H1 (cell line): ENCODE results near the gene CSF2. TPM values are rescaled to one million over a fixed set of nuclear protein-coding genes. Genes with fewer than 3 reads are reported as not detected.

ENCODE experiments used
- CBX8 ChIP-seq: fragments of 300-800, 300-1000 bp; sonication (generic); IDR thresholded peaks from 2 replicates; pipeline ENCODE4 v1.7.1; 2016; ENCODE audit warnings: low read depth, low read length, borderline replicate concordance
- GABPA ChIP-seq: IDR thresholded peaks from 2 replicates; pipeline ENCODE4 v1.6.1; 2011; ENCODE audit warnings: mild to moderate bottlenecking, low read length, moderate library complexity, borderline replicate concordance; ENCODE audit not compliant: insufficient read depth
- GTF2F1 ChIP-seq: IDR thresholded peaks from 2 replicates; pipeline ENCODE4 v1.6.1; 2012; ENCODE audit warnings: low read depth, low read length, improper control_type of control experiment, borderline replicate concordance
- JUN ChIP-seq: IDR thresholded peaks from 2 replicates; pipeline ENCODE4 v1.6.1; 2011; ENCODE audit warnings: low read depth, mild to moderate bottlenecking, improper control_type of control experiment, low read length
- POU5F1 ChIP-seq: IDR thresholded peaks from 2 replicates; pipeline ENCODE4 v1.6.1; 2011; ENCODE audit warnings: low read depth, mild to moderate bottlenecking, low read length, moderate library complexity
- TAF1 ChIP-seq: IDR thresholded peaks from 2 replicates; pipeline ENCODE4 v1.6.1; 2011; ENCODE audit warnings: mild to moderate bottlenecking, low read depth, low read length
- polyA plus RNA-seq, 7 experiments: library from polyadenylated mRNA; depleted of rRNA in 3 of 7; stranded (reverse) in 5 of 7; unstranded in 2 of 7; fragments of >200 nt in 5 of 7; fragments of 200-250 nt in 2 of 7; gene quantifications; 1 replicate in 5 of 7; 2 replicates in 1 of 7; 4 replicates in 1 of 7; pipeline versions ENCODE4 v1.2.1 to v1.2.3, GENCODE V29; 2011 to 2013; ENCODE audit warnings: missing spikeins in 2 of 7, mixed read lengths in 2 of 7
- total RNA-seq: library from RNA; stranded (reverse); fragmentation: NEBNext Ultra II Directional; extraction: Animal tissue kit (Norgen Biotek cat#: 25700); gene quantifications from 2 replicates; pipeline ENCODE4 v1.2.1, GENCODE V29; 2021

The CSF2 gene
- total and polyA plus RNA-seq, 2 of the 8 experiments (the other 6 are each of a cell fraction or from before 2014, with no cell fraction given), result not detected

DNA sequence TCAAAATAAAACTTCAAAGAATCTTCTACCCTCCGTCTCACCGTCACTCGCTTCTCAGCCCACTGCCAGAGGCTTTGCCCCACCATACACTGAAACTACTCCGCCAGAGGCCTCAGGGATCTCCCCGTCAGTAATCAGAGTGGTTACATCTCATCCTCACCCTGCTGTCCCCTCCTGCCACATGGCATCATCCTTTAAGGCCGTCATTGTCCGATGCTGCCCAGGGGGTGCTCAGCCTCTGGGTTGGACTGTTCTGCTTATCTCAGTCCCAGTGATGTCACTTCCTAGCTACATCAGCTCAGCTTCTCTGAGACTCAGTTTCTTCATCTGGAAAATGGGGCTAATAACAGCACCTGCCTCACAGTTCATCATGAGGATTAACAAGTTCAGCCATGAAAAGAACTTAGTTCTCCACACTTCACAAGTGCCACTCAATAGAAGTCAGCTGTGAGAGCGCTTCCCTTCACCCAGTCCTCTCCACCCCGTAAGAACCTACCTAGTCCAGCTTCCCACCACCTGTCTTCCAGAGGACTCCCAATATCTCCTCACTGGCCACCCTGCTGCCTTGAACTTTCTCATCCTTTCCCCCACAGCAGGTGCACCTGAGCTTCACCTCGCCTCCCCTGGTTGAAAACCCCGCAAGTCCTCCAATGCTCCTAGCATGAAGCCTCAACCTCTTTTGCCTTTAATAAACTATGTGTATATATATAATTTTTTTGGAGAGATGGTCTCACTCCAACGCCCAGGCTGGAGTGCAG lies 15.9 kb upstream of the CSF2 start (continued):
- TF ChIP-seq GABPA (no peak), CBX8 (no peak), JUN (no peak), TAF1 (no peak), POU5F1 (no peak), GTF2F1 (no peak)
